Parathyroid adenoma (tissue), 2 donors: Measurements from ENCODE around the gene HSD3B7.

Source experiments
- H2AFZ ChIP-seq: fragments of 300-600 bp; sonication (generic); one replicate; pipeline ENCODE4 v1.7.0; 2017; ENCODE audit warnings: antibody characterized with exemption, mild to moderate bottlenecking
- H3K27ac ChIP-seq: fragments of 300-600 bp; sonication (generic); one replicate; pipeline ENCODE4 v1.7.0; 2017
- H3K27me3 ChIP-seq: fragments of 300-600 bp; sonication (generic); one replicate; pipeline ENCODE4 v1.7.0; 2017; ENCODE audit warnings: low read length; ENCODE audit not compliant: control insufficient read depth, insufficient read depth
- H3K36me3 ChIP-seq: fragments of 300-600 bp; sonication (generic); one replicate; pipeline ENCODE4 v1.7.0; 2017; ENCODE audit warnings: low read length; ENCODE audit not compliant: control insufficient read depth, insufficient read depth
- H3K4me1 ChIP-seq: fragments of 300-600 bp; sonication (generic); one replicate; pipeline ENCODE4 v1.7.0; 2017; ENCODE audit warnings: control low read depth
- H3K4me2 ChIP-seq: fragments of 300-600 bp; sonication (generic); one replicate; pipeline ENCODE4 v1.7.0; 2017; ENCODE audit warnings: low read length
- H3K4me3 ChIP-seq: fragments of 300-600 bp; sonication (generic); one replicate; pipeline ENCODE4 v1.7.0; 2017; ENCODE audit warnings: low read depth, low read length
- H3K79me2 ChIP-seq: fragments of 300-600 bp; sonication (generic); one replicate; pipeline ENCODE4 v1.7.0; 2017; ENCODE audit warnings: control low read depth
- H3K9ac ChIP-seq: fragments of 300-600 bp; sonication (generic); one replicate; pipeline ENCODE4 v1.7.0; 2017; ENCODE audit warnings: mild to moderate bottlenecking
- H3K9me3 ChIP-seq: fragments of 300-600 bp; sonication (generic); one replicate; pipeline ENCODE4 v1.7.0; 2017; ENCODE audit warnings: low read length; ENCODE audit not compliant: control insufficient read depth
- CTCF ChIP-seq: fragments of 300-600 bp; sonication (generic); IDR thresholded peaks from one replicate; pipeline ENCODE4 v1.7.0; 2017; ENCODE audit warnings: antibody characterized with exemption, mild to moderate bottlenecking
- donor health status: primary hyperparathyroidism.

Gene HSD3B7

GRCh38 chr16:31002862-31003341, 17.9 kb downstream of the HSD3B7 start:
- Histone ChIP-seq H3K27me3 (no peaks in the 10 kb centered on the region), H3K4me2 (no peak overlapping the region), H3K9me3 (no peaks in the 10 kb centered on the region), H3K4me3 (no peak overlapping the region), H3K9ac (no peak overlapping the region), H3K27ac (no peak overlapping the region), H3K4me1 (peaks cover 12% of the 10 kb centered on the region), H2AFZ (peak overlapping the region; percentile 72), H3K79me2 (no peaks in the 10 kb centered on the region), H3K36me3 (no peaks in the 10 kb centered on the region)
- no peak for TF ChIP-seq CTCF

- no peaks in the 10 kb centered on the region for H3K9me3 ChIP-seq
- H3K36me3 ChIP-seq, result no peaks in the 10 kb centered on the region
- no peaks in the 10 kb centered on the region for H3K27me3 ChIP-seq
- H3K9ac ChIP-seq, result no peak overlapping the region
- no peak overlapping the region for H3K4me2 ChIP-seq
- H3K4me3 ChIP-seq, result no peak overlapping the region
- no peak for TF ChIP-seq CTCF
- H3K4me1 ChIP-seq, result peaks cover 12% of the 10 kb centered on the region
- no peak overlapping the region for H2AFZ ChIP-seq
- H3K79me2 ChIP-seq, result no peaks in the 10 kb centered on the region
- no peak overlapping the region for H3K27ac ChIP-seq
Observed at GRCh38 chr16:31003744-31004143, 18.7 kb downstream of the HSD3B7 start.

GRCh38 chr16:31004658-31005057, 19.7 kb downstream of the HSD3B7 start:
- H2AFZ ChIP-seq, result no peak overlapping the region
- H3K9me3 ChIP-seq, result no peaks in the 10 kb centered on the region
- no peak overlapping the region for H3K4me2 ChIP-seq
- H3K79me2 ChIP-seq, result no peaks in the 10 kb centered on the region
- no peak for TF ChIP-seq CTCF
- peaks cover 12% of the 10 kb centered on the region for H3K4me1 ChIP-seq
- H3K9ac ChIP-seq, result no peak overlapping the region
- H3K36me3 ChIP-seq, result no peaks in the 10 kb centered on the region
- H3K27me3 ChIP-seq, result no peaks in the 10 kb centered on the region
- no peak overlapping the region for H3K27ac ChIP-seq
- H3K4me3 ChIP-seq, result no peak overlapping the region

DNA sequence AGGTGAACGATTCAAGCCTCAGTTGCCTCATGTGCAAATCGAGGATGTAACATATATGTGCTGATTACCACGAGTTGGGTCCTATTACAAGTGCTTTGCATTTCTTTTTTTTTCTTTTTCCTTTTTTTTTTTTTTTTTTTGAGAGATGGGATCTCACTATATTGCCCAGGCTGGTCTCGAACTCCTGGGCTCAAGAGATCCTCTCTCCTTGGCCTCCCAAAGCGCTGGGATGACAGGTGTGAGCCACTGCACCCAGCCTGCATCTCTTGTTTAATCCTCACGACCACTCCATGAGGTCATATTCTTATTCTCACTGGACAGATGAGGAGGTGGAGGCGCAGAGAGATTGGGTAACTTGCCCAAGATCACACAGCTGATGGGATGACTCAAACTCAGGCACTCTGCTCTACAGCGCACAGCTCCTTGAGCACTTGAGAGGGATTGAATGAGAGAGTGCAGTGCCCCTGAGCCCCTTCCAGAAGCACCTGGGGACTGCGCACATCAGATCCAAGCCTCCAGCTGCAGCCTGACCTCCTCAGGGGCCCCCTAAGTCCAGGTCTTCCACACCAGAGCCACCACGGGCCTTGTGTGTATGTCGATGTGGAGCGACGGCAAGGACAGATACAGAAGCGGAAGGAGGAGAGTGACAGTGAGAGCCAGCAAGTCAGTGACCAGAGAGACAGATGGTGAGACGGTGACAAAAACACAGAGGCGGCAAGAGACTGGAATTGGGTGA, 20.5 kb downstream of the HSD3B7 start:
- H3K4me2 ChIP-seq, result no peak overlapping the region
- no peaks in the 10 kb centered on the region for H3K27me3 ChIP-seq
- H3K9me3 ChIP-seq, result no peaks in the 10 kb centered on the region
- H3K9ac ChIP-seq, result no peak overlapping the region
- H3K36me3 ChIP-seq, result no peaks in the 10 kb centered on the region
- H3K4me3 ChIP-seq, result no peak overlapping the region
- H2AFZ ChIP-seq, result no peak overlapping the region
- no peak for TF ChIP-seq CTCF
- no peaks in the 10 kb centered on the region for H3K79me2 ChIP-seq
- peaks cover 12% of the 10 kb centered on the region for H3K4me1 ChIP-seq
- H3K27ac ChIP-seq, result no peak overlapping the region

DNA sequence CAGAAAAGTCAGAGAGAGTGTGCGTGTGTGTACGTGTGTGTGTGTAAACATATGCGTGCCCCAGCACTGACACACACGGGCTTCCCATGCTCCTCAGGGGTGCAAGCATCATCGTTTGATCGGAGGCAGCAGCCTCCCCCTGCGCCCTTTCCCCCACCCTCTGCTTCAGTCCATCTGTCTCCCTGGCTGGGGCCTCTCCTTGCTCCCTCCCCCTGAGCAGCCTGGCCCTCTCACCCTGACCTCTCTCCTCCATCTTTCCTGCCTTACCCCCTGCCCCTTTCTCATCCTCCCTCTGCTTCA, 21.0 kb downstream of the HSD3B7 start:
- no peak for TF ChIP-seq CTCF
- H3K4me1 ChIP-seq, result peaks cover 12% of the 10 kb centered on the region
- H3K27ac ChIP-seq, result no peak overlapping the region
- H3K4me3 ChIP-seq, result no peak overlapping the region
- H3K9me3 ChIP-seq, result no peaks in the 10 kb centered on the region
- H3K4me2 ChIP-seq, result no peak overlapping the region
- H3K36me3 ChIP-seq, result no peaks in the 10 kb centered on the region
- no peaks in the 10 kb centered on the region for H3K79me2 ChIP-seq
- no peaks in the 10 kb centered on the region for H3K27me3 ChIP-seq
- no peak overlapping the region for H2AFZ ChIP-seq
- no peak overlapping the region for H3K9ac ChIP-seq
